ENCODE data around the gene COG2. TPM values are rescaled to one million over a fixed set of nuclear protein-coding genes. Genes with fewer than 3 reads are reported as not detected.
"Not testable (repeated sequence)": the region's sequence is repeated elsewhere in the genome, so short reads cannot be mapped to it uniquely, and the experiment has no call there.

The COG2 gene
- total and polyA plus RNA-seq, 10 donors: 13.1 to 41.6 (median 29.4) TPM

- peaks cover 21 to 72% (median 48%) of the 10 kb centered on the region in 6 donors for H3K4me1 ChIP-seq
- peaks cover 0 to 6% (median 0%) of the 10 kb centered on the region in 8 donors for H3K9me3 ChIP-seq
- intact Hi-C loops (cut with DNase I; ENCODE audit: low total_unique reads): no loop called here
- TF ChIP-seq POLR2A (IDR thresholded peaks at IDR 0.05): no peak
- TF ChIP-seq, protein P1, sequence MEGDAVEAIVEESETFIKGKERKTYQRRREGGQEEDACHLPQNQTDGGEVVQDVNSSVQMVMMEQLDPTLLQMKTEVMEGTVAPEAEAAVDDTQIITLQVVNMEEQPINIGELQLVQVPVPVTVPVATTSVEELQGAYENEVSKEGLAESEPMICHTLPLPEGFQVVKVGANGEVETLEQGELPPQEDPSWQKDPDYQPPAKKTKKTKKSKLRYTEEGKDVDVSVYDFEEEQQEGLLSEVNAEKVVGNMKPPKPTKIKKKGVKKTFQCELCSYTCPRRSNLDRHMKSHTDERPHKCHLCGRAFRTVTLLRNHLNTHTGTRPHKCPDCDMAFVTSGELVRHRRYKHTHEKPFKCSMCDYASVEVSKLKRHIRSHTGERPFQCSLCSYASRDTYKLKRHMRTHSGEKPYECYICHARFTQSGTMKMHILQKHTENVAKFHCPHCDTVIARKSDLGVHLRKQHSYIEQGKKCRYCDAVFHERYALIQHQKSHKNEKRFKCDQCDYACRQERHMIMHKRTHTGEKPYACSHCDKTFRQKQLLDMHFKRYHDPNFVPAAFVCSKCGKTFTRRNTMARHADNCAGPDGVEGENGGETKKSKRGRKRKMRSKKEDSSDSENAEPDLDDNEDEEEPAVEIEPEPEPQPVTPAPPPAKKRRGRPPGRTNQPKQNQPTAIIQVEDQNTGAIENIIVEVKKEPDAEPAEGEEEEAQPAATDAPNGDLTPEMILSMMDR (IDR thresholded peaks at IDR 0.05 in 8 of 11, conservative IDR thresholded peaks at IDR 0.05 in 3 of 11): no peak
- no peak for TF ChIP-seq POLR2AphosphoS5 (IDR thresholded peaks at IDR 0.05)
- WGBS, 5 donors: 36 to 55% (median 45%) methylated on average over 5 of the region's 5 CpGs
- DNase-seq: no peak
- no peak overlapping the region for H3K4me3 ChIP-seq
- H3K36me3 ChIP-seq: peaks cover 0 to 18% (median 2%) of the 10 kb centered on the region in 6 donors
- H3K27ac ChIP-seq: no peak overlapping the region
- H3K27me3 ChIP-seq (replicated peaks in 1 of 7): no peaks in the 10 kb centered on the region
These were observed 5.0 kb downstream of the COG2 start for GRCh38 chr1:230647321-230647720.

GRCh38 chr1:230648114-230648513, 5.8 kb downstream of the COG2 start:
- WGBS, 5 donors: 85 to 92% (median 90%) methylated on average over 3 of the region's 3 CpGs
- no peak overlapping the region for H3K4me3 ChIP-seq
- TF ChIP-seq POLR2AphosphoS5 (IDR thresholded peaks at IDR 0.05) (peak in 1 of 3 donors; percentile 13), POLR2A (IDR thresholded peaks at IDR 0.05) (no peak)
- TF ChIP-seq, protein P1 (IDR thresholded peaks at IDR 0.05 in 8 of 11, conservative IDR thresholded peaks at IDR 0.05 in 3 of 11): no peak

GRCh38 chr1:230650300-230650699, 8.0 kb downstream of the COG2 start:
- WGBS, 5 donors: 94 to 100% (median 100%) methylated on average over 1 of the region's 1 CpG
- no peak for DNase-seq
- Histone ChIP-seq H3K4me1 (peaks cover 0 to 46% (median 22%) of the 10 kb centered on the region in 6 donors), H3K27ac (no peak overlapping the region), H3K27me3 (replicated peaks in 1 of 7) (no peaks in the 10 kb centered on the region), H3K36me3 (peaks cover 0 to 17% (median 2%) of the 10 kb centered on the region in 6 donors), H3K4me3 (no peak overlapping the region), H3K9me3 (peaks cover 0 to 7% (median 2%) of the 10 kb centered on the region in 8 donors)
- intact Hi-C loops (cut with DNase I; ENCODE audit: low total_unique reads): no loop called here
- TF ChIP-seq POLR2AphosphoS5 (IDR thresholded peaks at IDR 0.05) (no peak), POLR2A (IDR thresholded peaks at IDR 0.05) (no peak)
- TF ChIP-seq, protein P1 (IDR thresholded peaks at IDR 0.05 in 8 of 11, conservative IDR thresholded peaks at IDR 0.05 in 3 of 11): no peak

More at GRCh38 chr1:230648114-230648513, 5.8 kb downstream of the COG2 start:
- H3K36me3 ChIP-seq: peaks cover 0 to 18% (median 2%) of the 10 kb centered on the region in 6 donors
- H3K4me1 ChIP-seq: peaks cover 20 to 68% (median 44%) of the 10 kb centered on the region in 6 donors
- intact Hi-C loops (cut with DNase I; ENCODE audit: low total_unique reads): no loop called here
- H3K27ac ChIP-seq: no peak overlapping the region
- H3K9me3 ChIP-seq: peaks cover 0 to 6% (median 0%) of the 10 kb centered on the region in 8 donors
- H3K27me3 ChIP-seq (replicated peaks in 1 of 7): no peaks in the 10 kb centered on the region
- DNase-seq: no peak

DNA sequence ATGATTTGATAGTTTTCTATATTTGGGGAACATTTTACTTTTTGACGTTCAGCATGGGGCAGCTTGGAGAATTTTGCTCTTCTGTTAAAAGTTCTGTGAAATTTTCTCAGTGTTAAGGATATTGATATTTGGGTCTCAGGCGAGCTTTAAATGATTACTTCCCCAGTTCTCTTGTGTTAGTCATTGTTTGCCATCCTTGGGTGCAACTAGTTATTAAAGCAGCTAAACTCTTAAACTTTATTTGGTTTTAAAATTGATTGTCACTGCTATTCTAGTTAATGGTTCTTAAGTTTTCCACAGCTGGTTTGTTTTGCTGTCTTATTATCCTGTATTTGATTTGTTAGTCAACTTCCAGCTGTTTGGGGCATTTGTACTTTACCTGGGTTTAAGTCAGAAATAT, 9.0 kb downstream of the COG2 start:
- intact Hi-C loops (cut with DNase I; ENCODE audit: low total_unique reads): no loop called here
- peaks cover 0 to 11% (median 2%) of the 10 kb centered on the region in 6 donors for H3K36me3 ChIP-seq
- no peak overlapping the region for H3K27ac ChIP-seq
- no peaks in the 10 kb centered on the region for H3K27me3 ChIP-seq (replicated peaks in 1 of 7)
- TF ChIP-seq, protein P1 (IDR thresholded peaks at IDR 0.05 in 8 of 11, conservative IDR thresholded peaks at IDR 0.05 in 3 of 11): no peak
- WGBS, 5 donors: 93 to 97% (median 95%) methylated on average over 2 of the region's 2 CpGs
- DNase-seq: no peak
- H3K4me3 ChIP-seq: no peak overlapping the region
- peaks cover 0 to 7% (median 2%) of the 10 kb centered on the region in 8 donors for H3K9me3 ChIP-seq
- peaks cover 0 to 37% (median 17%) of the 10 kb centered on the region in 6 donors for H3K4me1 ChIP-seq

DNA sequence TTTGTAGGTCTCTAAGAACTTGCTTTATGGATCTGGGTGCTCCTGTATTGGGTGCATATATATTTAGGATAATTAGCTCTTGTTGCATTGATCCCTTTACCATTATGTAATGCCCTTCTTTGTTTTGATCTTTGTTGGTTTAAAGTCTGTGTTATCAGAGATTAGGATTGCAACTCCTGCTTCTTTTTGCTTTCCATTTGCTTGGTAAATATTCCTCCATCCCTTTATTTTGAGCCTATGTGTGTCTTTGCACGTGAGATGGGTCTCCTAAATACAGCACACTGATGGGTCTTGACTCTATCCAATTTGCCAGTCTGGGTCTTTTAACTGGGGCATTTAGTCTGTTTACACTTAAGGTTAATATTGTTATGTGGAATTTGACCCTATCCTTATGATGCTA, 14.4 kb downstream of the COG2 start:
- H3K27me3 ChIP-seq (replicated peaks in 1 of 7); H3K4me3 ChIP-seq; intact Hi-C loops (cut with DNase I; ENCODE audit: low total_unique reads); DNase-seq; H3K9me3 ChIP-seq; H3K27ac ChIP-seq; H3K4me1 ChIP-seq: not testable (repeated sequence)
- H3K36me3 ChIP-seq: peaks cover 0 to 37% (median 29%) of the 10 kb centered on the region in 6 donors
- 92 to 96% (median 94%) methylated on average over 1 of the region's 1 CpG for WGBS, 5 donors

GRCh38 chr1:230658103-230658502, 15.8 kb downstream of the COG2 start:
- DNase-seq; H3K27ac ChIP-seq; H3K4me1 ChIP-seq; H3K4me3 ChIP-seq; H3K27me3 ChIP-seq (replicated peaks in 1 of 7); H3K9me3 ChIP-seq; intact Hi-C loops (cut with DNase I; ENCODE audit: low total_unique reads): not testable (repeated sequence)
- 90 to 100% (median 94%) methylated on average over 1 of the region's 1 CpG for WGBS, 5 donors
- peaks cover 0 to 51% (median 36%) of the 10 kb centered on the region in 6 donors for H3K36me3 ChIP-seq

Measured in spleen (tissue), 11 donors.